ENCODE data around the gene DHRSX.

GRCh38 chrX:2462074-2462473 lies 38.7 kb downstream of the DHRSX start:
- TF ChIP-seq CTCF (IDR thresholded peaks at IDR 0.05) (no peak), POLR2A (IDR thresholded peaks at IDR 0.05) (no peak)
